Esophagus squamous epithelium (tissue), 5 donors: ENCODE data around the gene MAP2K3. TPM values are rescaled to one million over a fixed set of nuclear protein-coding genes. Genes with fewer than 3 reads are reported as not detected.

Experiments used
- DNase-seq: peaks from one replicate; lab custom pipeline; 2025; lab: John Stamatoyannopoulos, UW
- H3K27ac ChIP-seq, 4 donors: fragments of 200-600 bp; sonication (generic); one replicate each; pipeline ENCODE4 v1.5.1; 2016 to 2019; ENCODE audit warnings: mild to moderate bottlenecking in 1 of 4
- H3K27me3 ChIP-seq, 4 donors: fragments of 200-600 bp; sonication (generic); 1 replicate in 3 of 4; 2 replicates in 1 of 4; pipeline versions ENCODE4 v1.5.1 to v1.6.0; 2017 to 2021; ENCODE audit warnings: antibody characterized with exemption in 1 of 4
- H3K36me3 ChIP-seq, 3 donors: fragments of 200-600 bp; sonication (generic); one replicate each; pipeline ENCODE4 v1.5.1; 2016 to 2019
- H3K4me1 ChIP-seq, 3 donors: fragments of 200-600 bp; sonication (generic); one replicate each; pipeline ENCODE4 v1.5.1; 2017 to 2019
- H3K4me3 ChIP-seq, 4 donors: fragments of 200-600 bp; sonication (generic); 1 replicate in 3 of 4; 2 replicates in 1 of 4; pipeline ENCODE4 v1.5.1; 2016 to 2019; ENCODE audit warnings: mild to moderate bottlenecking in 2 of 4, moderate library complexity in 1 of 4
- H3K9me3 ChIP-seq, 3 donors: fragments of 200-600 bp; sonication (generic); one replicate each; pipeline ENCODE4 v1.5.1; 2016 to 2019
- POLR2A ChIP-seq, 4 donors: fragments of 450-650 bp; IDR thresholded peaks; one replicate each; pipeline ENCODE4 v1.6.1; 2017; ENCODE audit warnings: antibody characterized with exemption in 4 of 4, mild to moderate bottlenecking in 4 of 4, moderate library complexity in 3 of 4
- WGBS, 2 donors: methylation state at CpG; one replicate each; pipeline ENCODE4 v1.1.5; 2018; 5-methylcytosine and 5-hydroxymethylcytosine counted together
- intact Hi-C: fragments of 100-400 bp; cut with DNase I; formaldehyde crosslinking; loops from one replicate; pipeline ENCODE4 v1.15.0; 2022
- total RNA-seq, 4 donors: library from RNA; depleted of rRNA; stranded (reverse); fragments of >200 nt; gene quantifications; one replicate each; pipeline ENCODE4 v1.1.0, GENCODE V29; 2016
- TF ChIP-seq, protein P1 (sequence below), 6 experiments: fragments of 450-650 bp in 4 of 6; fragments of 200-600 bp in 2 of 6; sonication (generic) in 2 of 6; IDR thresholded peaks; one replicate each; pipeline ENCODE4 v1.5.1; 2016 to 2019; ENCODE audit warnings: antibody characterized with exemption in 6 of 6, mild to moderate bottlenecking in 4 of 6, moderate library complexity in 4 of 6
- donor health status: DM: yes; HTN: yes; CAD: no.

MAP2K3 gene
- total RNA-seq, 4 donors from 2014 or later, result 24.1 to 53.6 (median 38.4) TPM

DNA sequence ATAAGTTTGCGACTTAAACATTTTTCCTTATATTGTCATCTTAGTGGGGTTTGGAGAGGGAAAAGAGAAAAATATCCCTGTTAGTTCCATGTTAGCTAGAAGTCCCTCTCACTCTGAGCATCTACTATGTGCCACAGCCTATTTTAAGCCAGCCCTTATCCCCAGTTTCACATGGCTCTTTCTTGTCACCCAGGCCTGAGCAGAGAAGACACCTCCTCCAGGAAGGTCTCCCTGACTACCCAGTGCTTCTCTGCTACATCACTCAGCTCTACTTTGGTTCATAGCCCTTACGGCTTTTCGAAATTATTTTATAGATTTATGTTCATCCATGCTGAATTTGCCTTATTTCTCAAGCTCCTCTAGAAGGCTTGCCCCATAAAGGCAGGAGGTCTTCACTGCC is 7.2 kb upstream of the MAP2K3 start:
- H3K9me3 ChIP-seq, result no peaks in the 10 kb centered on the region
- intact Hi-C loops, result no loop called here
- 94% methylated on average over 3 of the region's 3 CpGs for WGBS, 2 donors
- no peak for TF ChIP-seq POLR2A (IDR thresholded peaks at IDR 0.05)
- TF ChIP-seq, protein P1, sequence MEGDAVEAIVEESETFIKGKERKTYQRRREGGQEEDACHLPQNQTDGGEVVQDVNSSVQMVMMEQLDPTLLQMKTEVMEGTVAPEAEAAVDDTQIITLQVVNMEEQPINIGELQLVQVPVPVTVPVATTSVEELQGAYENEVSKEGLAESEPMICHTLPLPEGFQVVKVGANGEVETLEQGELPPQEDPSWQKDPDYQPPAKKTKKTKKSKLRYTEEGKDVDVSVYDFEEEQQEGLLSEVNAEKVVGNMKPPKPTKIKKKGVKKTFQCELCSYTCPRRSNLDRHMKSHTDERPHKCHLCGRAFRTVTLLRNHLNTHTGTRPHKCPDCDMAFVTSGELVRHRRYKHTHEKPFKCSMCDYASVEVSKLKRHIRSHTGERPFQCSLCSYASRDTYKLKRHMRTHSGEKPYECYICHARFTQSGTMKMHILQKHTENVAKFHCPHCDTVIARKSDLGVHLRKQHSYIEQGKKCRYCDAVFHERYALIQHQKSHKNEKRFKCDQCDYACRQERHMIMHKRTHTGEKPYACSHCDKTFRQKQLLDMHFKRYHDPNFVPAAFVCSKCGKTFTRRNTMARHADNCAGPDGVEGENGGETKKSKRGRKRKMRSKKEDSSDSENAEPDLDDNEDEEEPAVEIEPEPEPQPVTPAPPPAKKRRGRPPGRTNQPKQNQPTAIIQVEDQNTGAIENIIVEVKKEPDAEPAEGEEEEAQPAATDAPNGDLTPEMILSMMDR (IDR thresholded peaks at IDR 0.05), result no peak
- DNase-seq, result no peak
- no peak overlapping the region for H3K4me3 ChIP-seq
- H3K27ac ChIP-seq, result no peak overlapping the region
- H3K4me1 ChIP-seq, result peaks cover 8 to 50% (median 19%) of the 10 kb centered on the region in 3 donors
- H3K36me3 ChIP-seq, result no peaks in the 10 kb centered on the region
- no peaks in the 10 kb centered on the region for H3K27me3 ChIP-seq

GRCh38 chr17:21278450-21279197 is 5.9 kb upstream of the MAP2K3 start:
- Histone ChIP-seq H3K27me3 (no peaks in the 10 kb centered on the region), H3K9me3 (no peaks in the 10 kb centered on the region), H3K36me3 (no peaks in the 10 kb centered on the region), H3K27ac (peak overlapping the region in 3 of 4 donors; percentile 22 to 45 (median 33)), H3K4me3 (no peak overlapping the region), H3K4me1 (peaks cover 11 to 63% (median 23%) of the 10 kb centered on the region in 3 donors)
- DNase-seq, result no peak
- intact Hi-C loops, result no loop called here
- WGBS, 2 donors, result 41 to 60% methylated on average over 6 of the region's 8 CpGs
- TF ChIP-seq POLR2A (IDR thresholded peaks at IDR 0.05), result no peak
- TF ChIP-seq, protein P1 (IDR thresholded peaks at IDR 0.05), result peak in 3 of 6 experiments; percentile 6 to 42 (median 9)

- Histone ChIP-seq H3K36me3 (no peaks in the 10 kb centered on the region), H3K4me1 (peaks cover 16 to 69% (median 27%) of the 10 kb centered on the region in 3 donors), H3K4me3 (no peak overlapping the region), H3K27ac (peak overlapping the region in 2 of 4 donors; percentile 33 to 45), H3K27me3 (no peaks in the 10 kb centered on the region), H3K9me3 (no peaks in the 10 kb centered on the region)
- TF ChIP-seq POLR2A (IDR thresholded peaks at IDR 0.05), result no peak
- TF ChIP-seq, protein P1 (IDR thresholded peaks at IDR 0.05), result no peak
- no peak for DNase-seq
- intact Hi-C loops, result no loop called here
- WGBS, 2 donors, result 73 to 79% methylated on average over 6 of the region's 6 CpGs
Observed at GRCh38 chr17:21279198-21279535, 5.3 kb upstream of the MAP2K3 start.

DNA sequence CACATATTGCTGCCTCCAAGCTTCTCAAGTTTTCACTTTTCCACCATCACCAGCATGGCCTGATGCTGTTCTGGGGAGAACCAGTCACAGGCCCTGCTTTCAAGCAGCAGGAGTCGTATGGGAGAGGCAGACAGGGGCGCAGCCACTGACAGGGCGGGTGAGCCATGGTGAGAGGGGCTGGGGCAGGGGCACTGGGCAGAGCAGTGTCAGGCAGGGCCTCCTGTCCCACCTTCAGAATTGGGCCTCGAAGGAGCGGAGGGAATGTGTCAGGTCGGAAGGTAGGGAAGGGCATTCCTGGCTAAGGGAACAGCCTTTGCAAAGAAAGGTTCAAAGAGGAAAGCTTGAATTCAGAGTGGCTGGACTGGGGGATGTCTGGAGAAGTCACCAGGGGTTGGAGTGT is 4.9 kb upstream of the MAP2K3 start:
- TF ChIP-seq POLR2A (IDR thresholded peaks at IDR 0.05), result no peak
- TF ChIP-seq, protein P1 (IDR thresholded peaks at IDR 0.05), result no peak
- Histone ChIP-seq H3K9me3 (no peaks in the 10 kb centered on the region), H3K36me3 (no peaks in the 10 kb centered on the region), H3K27ac (no peak overlapping the region), H3K4me1 (peaks cover 16 to 68% (median 27%) of the 10 kb centered on the region in 3 donors), H3K27me3 (no peaks in the 10 kb centered on the region), H3K4me3 (no peak overlapping the region)
- no peak for DNase-seq
- WGBS, 2 donors, result 60 to 87% methylated on average over 3 to 6 of the region's 6 CpGs
- intact Hi-C loops, result no loop called here

GRCh38 chr17:21280081-21280518 is 4.4 kb upstream of the MAP2K3 start:
- DNase-seq, result peak; percentile 53
- Histone ChIP-seq H3K4me1 (peaks cover 16 to 64% (median 27%) of the 10 kb centered on the region in 3 donors), H3K27ac (no peak overlapping the region), H3K36me3 (no peaks in the 10 kb centered on the region), H3K4me3 (no peak overlapping the region), H3K9me3 (no peaks in the 10 kb centered on the region), H3K27me3 (no peaks in the 10 kb centered on the region)
- TF ChIP-seq, protein P1 (IDR thresholded peaks at IDR 0.05), result peak; percentile 93 to 98 (median 94)
- TF ChIP-seq POLR2A (IDR thresholded peaks at IDR 0.05), result no peak
- WGBS, 2 donors, result 34% methylated on average over 4 to 7 of the region's 10 CpGs
- intact Hi-C loops, result loop anchor here (5.0 kb wide), 1 partner anchor 232 kb away; no protein-coding TSS in a partner anchor
